ENCODE results near the gene CDRT15.
"Not testable (repeated sequence)": the region's sequence is repeated elsewhere in the genome, so short reads cannot be mapped to it uniquely, and the experiment has no call there.

CDRT15 gene

GRCh38 chr17:14236762-14237161 is at the start of gene CDRT15:
CDRT15 (minus strand) TSS chr17:14236862; CDS start chr17:14236833, 29 bp downstream.
- in situ Hi-C loops (cut with MboI; ENCODE audit: low sequenced_read_pairs) = not testable (repeated sequence)

DNA sequence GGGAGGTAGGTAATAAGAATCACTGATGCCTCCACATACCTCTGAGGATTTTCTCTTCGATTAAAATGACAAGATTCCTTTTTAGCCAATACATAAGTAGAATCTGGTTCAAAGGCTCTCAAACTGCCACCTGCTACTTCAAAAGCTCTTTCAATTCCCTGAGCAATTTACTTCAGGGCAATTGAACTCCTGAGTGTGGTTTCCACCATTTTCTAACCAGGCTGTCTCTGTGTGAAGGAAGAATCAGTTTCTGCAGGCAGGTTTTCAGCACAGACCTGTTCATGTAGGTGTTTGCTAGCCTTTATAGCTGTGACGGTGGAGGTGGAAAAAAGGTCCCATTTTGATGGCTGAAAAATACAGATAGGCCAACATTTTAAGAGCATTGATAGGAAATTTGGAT is 46.1 kb upstream of the CDRT15 start:
- in situ Hi-C loops (cut with MboI; ENCODE audit: low sequenced_read_pairs) = no loop called here

- in situ Hi-C loops (cut with MboI; ENCODE audit: low sequenced_read_pairs) = no loop called here
Measured at GRCh38 chr17:14281530-14281929, 44.9 kb upstream of the CDRT15 start.

- in situ Hi-C loops (cut with MboI; ENCODE audit: low sequenced_read_pairs) = no loop called here
Measured at GRCh38 chr17:14276535-14277250, 40.0 kb upstream of the CDRT15 start.

DNA sequence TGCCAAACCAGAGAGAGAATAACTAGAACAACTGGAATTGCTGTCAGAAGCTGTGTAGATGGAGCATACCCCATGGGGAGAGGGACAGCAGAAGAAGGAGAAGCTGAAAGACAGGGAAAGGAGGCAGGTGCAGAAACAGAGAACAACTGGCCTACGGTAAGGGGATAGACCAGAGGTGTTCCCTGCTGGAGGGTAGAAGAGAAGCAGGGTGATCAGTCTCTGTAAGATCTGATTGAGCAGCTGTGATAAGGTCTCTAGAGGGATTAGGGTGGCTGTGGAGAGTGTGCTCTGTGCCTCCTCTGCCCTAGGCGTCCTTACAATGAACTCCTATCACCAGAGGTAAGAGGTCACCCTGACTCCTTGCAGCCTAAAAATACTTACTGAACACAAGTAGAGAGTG is 33.8 kb upstream of the CDRT15 start:
- in situ Hi-C loops (cut with MboI; ENCODE audit: low sequenced_read_pairs) = no loop called here

GRCh38 chr17:14269473-14269872 is 32.8 kb upstream of the CDRT15 start:
- in situ Hi-C loops (cut with MboI; ENCODE audit: low sequenced_read_pairs) = no loop called here

DNA sequence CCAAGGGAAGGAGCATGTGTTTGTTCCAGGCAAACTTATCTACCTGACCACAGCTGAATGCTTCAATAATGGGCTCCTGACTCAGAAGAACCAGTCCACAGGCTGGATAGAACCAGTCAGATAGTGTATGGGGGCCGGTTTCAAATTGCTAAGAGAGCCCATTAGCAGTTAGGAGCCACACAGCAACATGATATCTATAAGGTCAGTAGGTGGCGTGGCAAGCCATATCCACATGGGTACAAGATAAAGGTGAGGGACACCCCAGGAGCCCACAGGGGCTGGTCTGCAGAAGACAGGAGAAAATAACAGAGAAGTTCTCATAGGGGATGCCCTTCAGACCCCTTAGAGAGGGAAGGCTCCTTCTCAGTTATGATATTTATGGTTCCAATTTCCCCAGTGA is 31.6 kb upstream of the CDRT15 start:
- in situ Hi-C loops (cut with MboI; ENCODE audit: low sequenced_read_pairs) = no loop called here

GRCh38 chr17:14261406-14261805 is 24.7 kb upstream of the CDRT15 start:
- in situ Hi-C loops (cut with MboI; ENCODE audit: low sequenced_read_pairs) = no loop called here

DNA sequence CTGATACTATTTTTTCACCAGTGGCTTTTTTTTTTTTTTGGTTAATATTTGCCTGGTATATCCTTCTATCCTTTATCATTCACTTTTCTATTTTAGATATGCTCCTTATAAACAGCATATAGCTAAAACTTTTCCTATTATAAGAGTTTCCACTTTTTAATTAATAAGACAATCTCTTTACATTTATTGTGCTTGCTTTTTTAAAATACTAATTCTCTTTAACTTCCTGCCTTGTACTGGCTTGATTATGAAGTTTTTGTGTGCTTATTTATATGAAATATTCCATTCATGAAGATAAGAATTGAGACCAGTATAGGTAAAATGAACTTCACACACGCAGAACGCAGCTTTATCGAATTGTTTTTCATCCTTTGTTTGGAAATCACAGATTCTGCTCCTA is 9.0 kb upstream of the CDRT15 start:
- in situ Hi-C loops (cut with MboI; ENCODE audit: low sequenced_read_pairs) = no loop called here

DNA sequence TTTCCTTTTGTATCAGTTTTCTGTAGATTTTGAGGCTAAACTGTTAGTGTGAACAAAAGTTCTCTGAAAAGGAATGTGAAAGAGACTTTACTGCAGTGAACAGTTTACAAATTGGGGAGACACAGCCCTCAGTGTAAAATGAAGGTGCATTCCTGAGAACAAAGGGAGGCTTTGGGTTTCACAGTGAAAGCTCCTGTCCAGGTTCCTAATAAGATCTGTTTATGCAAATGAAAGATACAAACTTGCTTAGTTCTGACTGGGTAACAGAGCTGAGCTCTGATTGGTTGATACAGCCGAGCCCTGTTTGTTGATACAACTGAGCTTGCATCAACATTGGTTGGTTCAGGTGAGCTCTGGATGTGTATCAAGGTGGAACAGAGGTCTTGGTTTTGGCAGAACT is 8.3 kb upstream of the CDRT15 start:
- in situ Hi-C loops (cut with MboI; ENCODE audit: low sequenced_read_pairs) = no loop called here

DNA sequence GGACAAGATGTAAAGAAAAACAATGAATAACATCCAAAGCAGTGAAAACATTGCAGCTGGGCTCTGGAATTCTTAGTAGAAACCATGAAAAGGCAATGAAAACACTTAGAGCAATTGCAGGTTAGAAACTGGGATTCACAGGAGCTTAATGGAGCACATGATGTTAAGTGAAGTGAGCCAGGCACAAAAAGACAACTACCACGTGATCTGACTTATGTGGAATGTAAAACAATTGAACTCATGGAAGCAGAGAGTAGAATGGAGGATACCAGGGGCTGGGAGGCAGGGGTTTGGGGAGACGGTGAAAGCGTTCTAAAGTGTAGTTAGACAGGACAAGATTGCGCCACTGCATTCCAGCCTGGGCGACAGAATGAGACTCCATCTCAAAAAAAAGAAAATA is 2.6 kb upstream of the CDRT15 start:
- in situ Hi-C loops (cut with MboI; ENCODE audit: low sequenced_read_pairs) = not testable (repeated sequence)

GRCh38 chr17:14236032-14236431 is 630 bp downstream of the CDRT15 start:
- in situ Hi-C loops (cut with MboI; ENCODE audit: low sequenced_read_pairs) = not testable (repeated sequence)

DNA sequence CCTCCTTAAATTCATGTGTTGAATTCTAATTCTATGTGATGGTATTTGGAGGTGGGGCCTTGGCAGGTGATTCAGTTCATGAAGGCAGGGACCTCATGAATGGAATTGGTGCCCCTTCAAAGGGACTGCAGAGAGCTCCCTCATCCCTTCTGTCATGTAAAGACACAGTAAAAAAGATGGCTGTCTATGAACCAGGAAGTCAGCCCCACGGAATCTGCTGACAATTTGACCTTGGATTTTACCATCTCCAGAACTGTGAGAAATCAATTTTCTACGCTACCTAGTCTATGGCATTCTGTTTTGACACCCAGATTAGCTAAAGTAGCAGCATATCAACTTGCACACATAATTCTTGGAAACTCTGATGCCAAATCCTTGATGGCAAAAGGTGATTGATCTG is 1.6 kb downstream of the CDRT15 start:
- in situ Hi-C loops (cut with MboI; ENCODE audit: low sequenced_read_pairs) = not testable (repeated sequence)

- in situ Hi-C loops (cut with MboI; ENCODE audit: low sequenced_read_pairs) = not testable (repeated sequence)
Measured at GRCh38 chr17:14231187-14231586, 5.5 kb downstream of the CDRT15 start.

DNA sequence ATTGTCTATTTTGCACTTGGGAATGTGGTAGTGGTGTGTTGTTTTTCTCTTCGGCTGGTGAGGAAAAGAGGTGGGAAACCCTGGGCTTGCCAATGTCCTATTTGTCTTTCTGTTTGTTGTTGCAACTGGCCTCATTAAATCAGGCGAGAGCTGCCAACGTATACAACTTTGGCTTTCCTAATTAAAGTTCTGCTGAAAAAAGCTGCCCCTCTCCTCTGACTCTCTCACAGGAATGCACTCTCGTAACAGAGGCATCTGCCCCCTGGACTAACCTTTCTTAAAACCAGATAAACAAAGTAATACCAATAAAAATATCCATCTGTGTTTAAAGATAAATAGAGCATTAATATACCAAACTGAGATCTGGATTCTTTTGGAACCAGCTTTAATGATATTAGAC is 7.8 kb downstream of the CDRT15 start:
- in situ Hi-C loops (cut with MboI; ENCODE audit: low sequenced_read_pairs) = no loop called here

GRCh38 chr17:14227052-14227451 is 9.6 kb downstream of the CDRT15 start:
- in situ Hi-C loops (cut with MboI; ENCODE audit: low sequenced_read_pairs) = no loop called here

DNA sequence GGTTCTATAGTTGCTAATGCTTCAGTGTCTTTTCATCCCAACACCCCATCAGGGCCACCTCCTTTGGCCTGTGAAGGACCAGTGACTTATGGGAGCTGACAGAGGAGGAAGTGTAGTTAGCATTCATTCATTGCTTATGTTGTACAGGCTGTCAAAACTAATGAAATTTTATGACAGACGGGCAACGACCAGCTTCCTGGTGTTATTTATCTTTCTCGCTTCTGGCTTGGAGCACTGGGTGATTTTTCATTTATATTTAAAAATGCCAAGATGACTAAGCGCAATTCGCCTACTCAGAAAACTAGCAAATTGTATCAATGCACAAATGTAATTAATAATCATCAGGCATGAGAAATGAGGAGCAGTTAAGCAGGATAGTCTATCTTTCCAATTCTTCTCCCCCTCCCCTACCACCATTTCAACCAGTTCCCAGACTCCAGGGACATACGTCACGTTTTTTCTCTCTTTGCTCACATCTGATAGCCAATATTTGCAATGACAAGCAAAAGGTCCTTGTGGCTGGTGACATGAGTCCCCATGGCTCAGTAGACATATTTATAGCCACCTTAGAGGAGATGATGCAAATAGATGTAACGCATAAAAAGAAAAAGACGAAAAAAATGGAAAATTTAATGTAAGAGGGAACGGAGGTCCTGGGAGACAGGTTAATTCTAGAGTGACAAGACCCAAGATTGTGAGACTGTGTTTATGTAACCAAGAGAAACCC is 11.2 kb downstream of the CDRT15 start:
- in situ Hi-C loops (cut with MboI; ENCODE audit: low sequenced_read_pairs) = no loop called here

DNA sequence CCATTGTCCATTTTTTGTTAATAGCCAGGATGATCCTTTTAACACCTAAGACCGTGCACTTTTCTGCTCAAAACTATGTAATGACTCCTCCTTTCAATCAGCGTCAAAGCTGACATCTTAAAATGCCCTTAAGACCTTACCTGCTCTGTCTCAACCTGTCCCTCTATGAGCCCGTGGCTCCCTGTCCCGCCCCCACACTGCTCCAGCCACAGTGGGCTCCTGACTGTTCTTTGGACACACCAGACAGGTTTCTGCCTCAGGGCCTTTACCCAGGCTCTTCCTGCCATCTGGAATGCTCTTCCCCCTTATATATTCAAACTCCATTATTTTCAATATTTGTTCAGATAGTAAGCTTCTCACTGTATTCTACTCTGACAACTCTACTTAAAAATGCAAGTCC is 14.1 kb downstream of the CDRT15 start:
- in situ Hi-C loops (cut with MboI; ENCODE audit: low sequenced_read_pairs) = no loop called here

DNA sequence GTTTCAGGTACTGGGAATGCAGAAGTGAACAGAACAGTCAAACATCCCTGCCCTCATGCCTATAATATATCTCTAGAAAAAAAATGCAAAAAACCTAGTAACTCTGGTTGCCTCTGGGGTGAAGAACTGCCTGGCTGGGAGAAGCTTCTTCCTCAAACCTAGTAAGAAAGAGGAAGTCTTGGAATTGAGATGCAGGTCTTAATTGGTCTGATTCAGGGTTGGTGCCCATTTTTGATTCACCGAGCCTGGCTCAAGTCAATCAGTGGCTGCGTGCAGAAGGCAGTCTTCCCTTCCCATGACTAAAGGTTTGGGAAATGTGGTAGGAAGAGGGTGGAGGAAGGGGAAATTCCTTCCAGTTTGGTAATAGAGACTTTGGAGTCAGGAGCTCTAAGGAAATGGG is 22.4 kb downstream of the CDRT15 start:
- in situ Hi-C loops (cut with MboI; ENCODE audit: low sequenced_read_pairs) = no loop called here

- in situ Hi-C loops (cut with MboI; ENCODE audit: low sequenced_read_pairs) = no loop called here
Measured at GRCh38 chr17:14212401-14212800, 24.3 kb downstream of the CDRT15 start.

DNA sequence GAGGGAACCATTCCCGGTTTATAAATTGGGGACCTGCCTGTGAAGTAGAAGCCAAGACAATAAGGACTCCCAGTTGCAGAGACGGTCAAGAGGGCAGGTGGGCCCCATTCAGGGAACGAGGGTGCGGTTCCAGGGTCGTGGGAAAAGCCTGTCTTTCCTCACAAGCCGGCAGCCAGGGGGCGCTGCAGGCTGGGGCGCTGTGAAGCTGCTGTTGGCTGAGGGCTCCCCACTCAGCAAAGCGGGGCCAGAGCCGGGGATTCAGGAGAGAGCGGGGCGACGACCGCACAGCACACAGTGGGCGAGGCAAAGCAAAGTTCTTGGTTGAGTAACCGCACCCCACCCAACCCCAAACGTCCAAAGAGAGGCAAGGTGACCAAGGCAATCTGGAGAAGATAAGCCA is 24.9 kb downstream of the CDRT15 start:
- in situ Hi-C loops (cut with MboI; ENCODE audit: low sequenced_read_pairs) = no loop called here

GRCh38 chr17:14211246-14211645 is 25.4 kb downstream of the CDRT15 start:
- in situ Hi-C loops (cut with MboI; ENCODE audit: low sequenced_read_pairs) = no loop called here

DNA sequence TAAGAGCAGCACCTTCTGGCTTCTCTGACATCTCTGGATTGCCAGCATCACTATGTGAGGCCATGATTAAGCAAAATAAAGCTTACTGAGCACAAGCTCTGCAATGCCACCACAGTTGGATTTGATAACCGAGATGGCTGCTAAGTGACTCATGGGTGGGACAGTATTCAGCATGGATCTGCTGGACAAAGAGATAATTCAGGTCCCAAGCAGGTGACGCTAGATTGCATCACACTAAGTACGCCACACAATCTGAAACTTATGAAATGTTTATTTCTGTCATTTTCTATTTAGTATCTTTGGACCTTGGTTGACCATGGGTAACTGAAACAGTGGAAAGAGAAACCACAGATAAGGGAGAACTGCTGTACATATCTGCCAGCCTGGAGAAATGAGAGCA is 27.4 kb downstream of the CDRT15 start:
- in situ Hi-C loops (cut with MboI; ENCODE audit: low sequenced_read_pairs) = no loop called here

Measured in HL-60/S4 treated with retinoic acid at 250 ng/mL for 4 days and 3 days (cell line).